SK-N-SH (cell line): Measurements from ENCODE around the gene PKN3.

ENCODE experiments used
- CHD2 ChIP-seq: fragments of 150-350 bp; IDR thresholded peaks from 2 replicates; pipeline ENCODE4 v1.6.1; 2018; ENCODE audit warnings: low read length; ENCODE audit not compliant: partially characterized antibody
- EZH2phosphoT487 ChIP-seq: fragments of 200-600 bp; sonication (generic); IDR thresholded peaks from 2 replicates; pipeline ENCODE4 v1.6.1; 2017; ENCODE audit warnings: low read depth, mixed run types, mild to moderate bottlenecking, antibody characterized with exemption, moderate library complexity, borderline replicate concordance
- FOXJ3 ChIP-seq: sonication (generic); formaldehyde crosslinking; IDR thresholded peaks from 2 replicates; pipeline ENCODE4 v1.5.1; 2020; ENCODE audit warnings: mild to moderate bottlenecking, missing genetic modification reagents
- MEF2A ChIP-seq: IDR thresholded peaks from 2 replicates; pipeline ENCODE4 v1.4.0; 2012; ENCODE audit warnings: low read depth, borderline replicate concordance
- RAD21 ChIP-seq: IDR thresholded peaks from 2 replicates; pipeline ENCODE4 v1.6.1; 2012; ENCODE audit warnings: mild to moderate bottlenecking, low read length
- RFX5 ChIP-seq: IDR thresholded peaks from 2 replicates; pipeline ENCODE4 v1.6.1; 2012; ENCODE audit warnings: mild to moderate bottlenecking, improper control_type of control experiment, low read length
- TEAD4 ChIP-seq: IDR thresholded peaks from 2 replicates; pipeline ENCODE4 v1.4.0; 2012; ENCODE audit warnings: mild to moderate bottlenecking, borderline replicate concordance; ENCODE audit not compliant: insufficient read depth
- TF ChIP-seq, protein P1 (sequence below): fragments of 200-600 bp; sonication (generic); IDR thresholded peaks from 2 replicates; pipeline ENCODE4 v1.6.1; 2017; ENCODE audit warnings: antibody characterized with exemption, mild to moderate bottlenecking, moderate library complexity
- TF ChIP-seq, protein P2 (sequence below): fragments of 150-350 bp; IDR thresholded peaks from 2 replicates; pipeline ENCODE4 v1.6.1; 2017; ENCODE audit warnings: antibody characterized with exemption, low read length, low read depth, borderline replicate concordance
- TF ChIP-seq, protein P3 (sequence below): IDR thresholded peaks from 2 replicates; pipeline ENCODE4 v1.4.0; 2012; ENCODE audit warnings: low read depth

DNA sequence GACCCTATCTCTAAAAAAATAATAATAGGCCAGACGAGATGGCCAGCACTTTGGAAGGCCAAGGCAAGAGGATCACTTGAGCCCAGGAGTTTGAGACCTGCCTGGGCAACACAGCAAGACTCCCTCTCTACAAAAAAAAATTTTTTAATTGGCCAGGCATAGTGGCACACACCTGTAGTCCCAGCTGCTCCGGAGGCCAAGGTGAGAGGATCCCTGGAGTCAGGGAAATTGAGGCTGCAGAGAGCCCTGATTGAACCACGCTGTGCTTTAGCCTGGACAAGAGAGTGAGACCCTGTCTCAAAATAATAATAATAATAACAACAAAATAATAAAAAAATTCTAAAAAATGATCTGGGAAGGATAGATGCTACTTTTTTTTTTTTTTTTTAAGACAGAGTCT, 44.5 kb upstream of the PKN3 start:
- TF ChIP-seq RAD21 (no peak), CHD2 (no peak), RFX5 (no peak), TEAD4 (no peak), MEF2A (no peak), FOXJ3 (CRISPR knock-in tag) (no peak), EZH2phosphoT487 (no peak)
- TF ChIP-seq, protein P1, sequence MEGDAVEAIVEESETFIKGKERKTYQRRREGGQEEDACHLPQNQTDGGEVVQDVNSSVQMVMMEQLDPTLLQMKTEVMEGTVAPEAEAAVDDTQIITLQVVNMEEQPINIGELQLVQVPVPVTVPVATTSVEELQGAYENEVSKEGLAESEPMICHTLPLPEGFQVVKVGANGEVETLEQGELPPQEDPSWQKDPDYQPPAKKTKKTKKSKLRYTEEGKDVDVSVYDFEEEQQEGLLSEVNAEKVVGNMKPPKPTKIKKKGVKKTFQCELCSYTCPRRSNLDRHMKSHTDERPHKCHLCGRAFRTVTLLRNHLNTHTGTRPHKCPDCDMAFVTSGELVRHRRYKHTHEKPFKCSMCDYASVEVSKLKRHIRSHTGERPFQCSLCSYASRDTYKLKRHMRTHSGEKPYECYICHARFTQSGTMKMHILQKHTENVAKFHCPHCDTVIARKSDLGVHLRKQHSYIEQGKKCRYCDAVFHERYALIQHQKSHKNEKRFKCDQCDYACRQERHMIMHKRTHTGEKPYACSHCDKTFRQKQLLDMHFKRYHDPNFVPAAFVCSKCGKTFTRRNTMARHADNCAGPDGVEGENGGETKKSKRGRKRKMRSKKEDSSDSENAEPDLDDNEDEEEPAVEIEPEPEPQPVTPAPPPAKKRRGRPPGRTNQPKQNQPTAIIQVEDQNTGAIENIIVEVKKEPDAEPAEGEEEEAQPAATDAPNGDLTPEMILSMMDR, result no peak
- TF ChIP-seq, protein P2, sequence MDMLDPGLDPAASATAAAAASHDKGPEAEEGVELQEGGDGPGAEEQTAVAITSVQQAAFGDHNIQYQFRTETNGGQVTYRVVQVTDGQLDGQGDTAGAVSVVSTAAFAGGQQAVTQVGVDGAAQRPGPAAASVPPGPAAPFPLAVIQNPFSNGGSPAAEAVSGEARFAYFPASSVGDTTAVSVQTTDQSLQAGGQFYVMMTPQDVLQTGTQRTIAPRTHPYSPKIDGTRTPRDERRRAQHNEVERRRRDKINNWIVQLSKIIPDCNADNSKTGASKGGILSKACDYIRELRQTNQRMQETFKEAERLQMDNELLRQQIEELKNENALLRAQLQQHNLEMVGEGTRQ, result no peak
- TF ChIP-seq, protein P3, sequence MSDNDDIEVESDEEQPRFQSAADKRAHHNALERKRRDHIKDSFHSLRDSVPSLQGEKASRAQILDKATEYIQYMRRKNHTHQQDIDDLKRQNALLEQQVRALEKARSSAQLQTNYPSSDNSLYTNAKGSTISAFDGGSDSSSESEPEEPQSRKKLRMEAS, result no peak
